PC-9 (cell line): ENCODE results near the gene SLC35F3.

ENCODE experiments used
- CTCF ChIP-seq: fragments of 200-600 bp; sonication (generic); conservative IDR thresholded peaks from 2 replicates; pipeline ENCODE4 v1.6.1; 2017; ENCODE audit warnings: mixed run types, antibody characterized with exemption, mild to moderate bottlenecking, moderate library complexity
- EZH2 ChIP-seq: fragments of 200-600 bp; sonication (generic); IDR thresholded peaks from 2 replicates; pipeline ENCODE4 v1.8.0; 2017; ENCODE audit warnings: antibody characterized with exemption, low read depth

GRCh38 chr1:234001817-234002216 lies 97.3 kb downstream of the SLC35F3 start:
- no peak for TF ChIP-seq CTCF
- no peak for TF ChIP-seq EZH2
